Hepatocyte (in vitro differentiated cells): ENCODE measurements around the gene FAM240A. TPM values are rescaled to one million over a fixed set of nuclear protein-coding genes. Genes with fewer than 3 reads are reported as not detected.

Source experiments
- DNase-seq: peaks from one replicate; pipeline ENCODE4 v3.0.0-alpha.2; 2016; ENCODE audit warnings: low spot score
- H2AFZ ChIP-seq: fragments of 200-600 bp; sonication (generic); 2 replicates; pipeline ENCODE4 v1.6.0; 2016; ENCODE audit warnings: antibody characterized with exemption, mild to moderate bottlenecking
- H3K27ac ChIP-seq: fragments of 200-600 bp; sonication (generic); 2 replicates; pipeline ENCODE4 v1.5.1; 2016; ENCODE audit warnings: mild to moderate bottlenecking
- H3K27me3 ChIP-seq: fragments of 200-600 bp; sonication (generic); 2 replicates; pipeline ENCODE4 v1.6.1; 2016
- H3K36me3 ChIP-seq: fragments of 200-600 bp; sonication (generic); replicated peaks from 2 replicates; pipeline ENCODE4 v1.5.1; 2016; ENCODE audit warnings: low read depth; ENCODE audit not compliant: insufficient read depth
- H3K4me1 ChIP-seq: fragments of 200-600 bp; sonication (generic); 2 replicates; pipeline ENCODE4 v1.5.1; 2016; ENCODE audit warnings: mild to moderate bottlenecking, moderate library complexity; ENCODE audit not compliant: insufficient read depth
- H3K4me2 ChIP-seq: fragments of 200-600 bp; sonication (generic); 2 replicates; pipeline ENCODE4 v1.6.0; 2016
- H3K4me3 ChIP-seq: fragments of 200-600 bp; sonication (generic); 2 replicates; pipeline ENCODE4 v1.5.1; 2016; ENCODE audit warnings: mild to moderate bottlenecking
- H3K79me2 ChIP-seq: fragments of 200-600 bp; sonication (generic); 2 replicates; pipeline ENCODE4 v1.6.0; 2017; ENCODE audit warnings: mild to moderate bottlenecking
- H3K9me2 ChIP-seq: fragments of 200-600 bp; sonication (generic); replicated peaks from 2 replicates; pipeline ENCODE4 v1.6.0; 2017; ENCODE audit warnings: mild to moderate bottlenecking; ENCODE audit not compliant: insufficient read depth
- H3K9me3 ChIP-seq: fragments of 200-600 bp; sonication (generic); 2 replicates; pipeline ENCODE4 v1.5.1; 2016; ENCODE audit warnings: low read depth, mild to moderate bottlenecking
- H4K20me1 ChIP-seq: fragments of 200-600 bp; sonication (generic); 2 replicates; pipeline ENCODE4 v1.6.0; 2016; ENCODE audit warnings: mild to moderate bottlenecking; ENCODE audit not compliant: insufficient read depth, poor library complexity, severe bottlenecking
- EZH2 ChIP-seq: fragments of 200-600 bp; sonication (generic); IDR thresholded peaks from 2 replicates; pipeline ENCODE4 v1.6.1; 2016; ENCODE audit warnings: antibody characterized with exemption, mild to moderate bottlenecking, borderline replicate concordance
- EZH2phosphoT487 ChIP-seq: fragments of 200-600 bp; sonication (generic); IDR thresholded peaks from one replicate; pipeline ENCODE4 v1.6.1; 2018; ENCODE audit warnings: antibody characterized with exemption, mild to moderate bottlenecking, low read depth, moderate library complexity; ENCODE audit not compliant: unreplicated experiment, severe bottlenecking
- WGBS: methylation state at CpG from one replicate; pipeline ENCODE4 v1.1.6; 2016; ENCODE audit warnings: low lambda C conversion rate; ENCODE audit errors: missing lambda C conversion rate; 5-methylcytosine and 5-hydroxymethylcytosine counted together
- polyA plus RNA-seq: library from polyadenylated mRNA; unstranded; fragments of >200 nt; fragmentation: Nextera tagmentation; extraction: Ambion mirVana; gene quantifications from 2 replicates; pipeline ENCODE4 v1.2.1, GENCODE V29; 2016
- total RNA-seq: library from RNA; depleted of rRNA; stranded (reverse); fragments of >200 nt; gene quantifications from 2 replicates; pipeline ENCODE4 v1.2.3, GENCODE V29; 2014
- TF ChIP-seq, protein P1 (sequence below): fragments of 200-600 bp; sonication (generic); IDR thresholded peaks from 2 replicates; pipeline ENCODE4 v1.5.1; 2016; ENCODE audit warnings: antibody characterized with exemption, mild to moderate bottlenecking; ENCODE audit not compliant: poor library complexity

Gene FAM240A
- total and polyA plus RNA-seq, 2 experiments from 2014 or later, result not detected

DNA sequence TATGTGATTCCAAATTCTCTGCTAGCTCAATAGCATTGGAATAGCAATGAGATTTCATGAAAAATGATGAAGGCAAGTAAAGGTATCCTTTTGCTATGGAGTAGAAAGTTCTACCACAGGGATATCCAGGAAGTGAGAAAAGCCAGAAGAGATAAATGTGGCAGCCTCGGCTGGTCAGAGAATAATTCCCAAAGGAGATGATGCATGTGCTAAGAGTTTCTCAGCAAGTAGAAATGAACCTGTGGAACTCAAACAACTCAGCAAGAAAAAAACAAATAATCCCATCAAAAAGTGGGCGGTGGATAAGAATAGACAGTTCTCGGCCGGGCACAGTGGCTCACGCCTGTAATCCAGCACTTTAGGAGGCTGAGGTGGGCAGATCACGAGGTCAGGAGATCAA lies 42.9 kb downstream of the FAM240A start:
- Histone ChIP-seq H3K27me3 (no peaks in the 10 kb centered on the region), H3K36me3 (no peaks in the 10 kb centered on the region), H3K4me1 (no peaks in the 10 kb centered on the region), H2AFZ (no peak overlapping the region), H4K20me1 (no peaks in the 10 kb centered on the region), H3K9me3 (no peaks in the 10 kb centered on the region), H3K27ac (no peak overlapping the region), H3K4me3 (no peak overlapping the region), H3K9me2 (no peaks in the 10 kb centered on the region), H3K79me2 (no peaks in the 10 kb centered on the region), H3K4me2 (no peak overlapping the region)
- WGBS, result 86% methylated on average over 6 of the region's 6 CpGs
- TF ChIP-seq, protein P1, sequence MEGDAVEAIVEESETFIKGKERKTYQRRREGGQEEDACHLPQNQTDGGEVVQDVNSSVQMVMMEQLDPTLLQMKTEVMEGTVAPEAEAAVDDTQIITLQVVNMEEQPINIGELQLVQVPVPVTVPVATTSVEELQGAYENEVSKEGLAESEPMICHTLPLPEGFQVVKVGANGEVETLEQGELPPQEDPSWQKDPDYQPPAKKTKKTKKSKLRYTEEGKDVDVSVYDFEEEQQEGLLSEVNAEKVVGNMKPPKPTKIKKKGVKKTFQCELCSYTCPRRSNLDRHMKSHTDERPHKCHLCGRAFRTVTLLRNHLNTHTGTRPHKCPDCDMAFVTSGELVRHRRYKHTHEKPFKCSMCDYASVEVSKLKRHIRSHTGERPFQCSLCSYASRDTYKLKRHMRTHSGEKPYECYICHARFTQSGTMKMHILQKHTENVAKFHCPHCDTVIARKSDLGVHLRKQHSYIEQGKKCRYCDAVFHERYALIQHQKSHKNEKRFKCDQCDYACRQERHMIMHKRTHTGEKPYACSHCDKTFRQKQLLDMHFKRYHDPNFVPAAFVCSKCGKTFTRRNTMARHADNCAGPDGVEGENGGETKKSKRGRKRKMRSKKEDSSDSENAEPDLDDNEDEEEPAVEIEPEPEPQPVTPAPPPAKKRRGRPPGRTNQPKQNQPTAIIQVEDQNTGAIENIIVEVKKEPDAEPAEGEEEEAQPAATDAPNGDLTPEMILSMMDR, result no peak
- DNase-seq, result no peak

DNA sequence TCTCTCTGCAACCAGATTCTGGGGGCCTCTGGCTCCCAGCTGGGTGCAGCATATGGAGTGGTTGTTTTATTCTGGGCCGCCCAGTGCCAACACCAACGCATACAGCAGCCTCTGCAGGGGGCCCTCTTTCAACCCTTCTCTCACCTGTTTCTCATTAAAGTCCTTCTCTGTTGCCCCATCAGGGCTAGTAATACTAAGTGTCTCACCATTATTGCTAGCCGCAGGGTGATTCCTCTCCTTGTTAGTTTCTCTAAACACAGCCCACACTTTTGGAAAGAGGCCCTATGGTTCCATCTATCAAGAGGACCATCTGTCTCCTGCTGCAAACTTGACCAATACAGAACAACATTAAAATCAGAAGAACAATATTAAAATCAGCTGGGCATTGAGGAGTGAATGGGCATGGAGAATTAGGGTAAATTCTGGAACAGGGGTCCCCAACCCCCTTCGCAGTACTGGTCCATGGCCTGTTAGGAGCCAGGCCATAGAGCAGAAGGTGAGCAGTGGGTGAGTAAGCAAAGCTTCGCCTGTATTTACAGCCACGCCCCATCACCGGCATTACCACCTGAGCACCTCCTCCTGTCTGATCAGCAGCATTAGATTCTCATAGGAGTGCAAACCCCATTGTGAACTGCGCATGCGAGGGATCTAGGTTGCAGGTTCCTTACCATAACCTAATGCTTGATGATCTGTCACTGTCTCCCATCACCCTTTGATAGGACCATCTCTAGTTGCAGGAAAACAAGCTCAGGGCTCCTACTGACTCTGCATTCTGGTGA lies 44.6 kb downstream of the FAM240A start:
- Histone ChIP-seq H3K27ac (no peak overlapping the region), H3K27me3 (no peaks in the 10 kb centered on the region), H4K20me1 (no peaks in the 10 kb centered on the region), H3K9me2 (no peaks in the 10 kb centered on the region), H3K9me3 (no peaks in the 10 kb centered on the region), H3K4me2 (no peak overlapping the region), H2AFZ (no peak overlapping the region), H3K79me2 (no peaks in the 10 kb centered on the region), H3K4me1 (no peaks in the 10 kb centered on the region), H3K4me3 (no peak overlapping the region), H3K36me3 (no peaks in the 10 kb centered on the region)
- TF ChIP-seq EZH2phosphoT487, result no peak
- TF ChIP-seq EZH2, result no peak
- TF ChIP-seq, protein P1, result no peak
- WGBS, result 79% methylated on average over 9 of the region's 9 CpGs
- DNase-seq, result no peak

DNA sequence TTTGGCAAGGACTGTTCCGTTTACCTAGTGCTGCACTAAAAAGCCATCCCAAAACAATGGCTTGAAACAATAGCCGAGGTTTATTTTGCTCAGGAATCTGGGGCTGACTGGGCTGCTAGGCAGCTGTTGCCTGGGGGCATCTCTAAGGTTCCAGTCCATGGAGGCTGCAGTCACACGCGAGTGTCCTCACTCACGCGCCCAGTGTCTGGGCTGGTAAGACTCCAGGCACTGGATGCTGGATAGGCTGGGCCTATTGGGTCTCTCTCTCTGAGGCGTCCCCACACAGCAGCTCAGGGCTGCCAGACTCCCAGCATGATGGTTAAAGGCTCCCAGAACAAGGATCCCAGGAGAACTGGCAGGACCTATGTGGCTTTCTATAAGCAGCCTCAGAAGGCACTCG lies 47.0 kb downstream of the FAM240A start:
- peak overlapping the region; percentile 51 for H3K27ac ChIP-seq
- no peaks in the 10 kb centered on the region for H3K9me3 ChIP-seq
- peaks cover 17% of the 10 kb centered on the region for H3K4me1 ChIP-seq
- H3K4me3 ChIP-seq, result no peak overlapping the region
- no peaks in the 10 kb centered on the region for H3K36me3 ChIP-seq
- no peak overlapping the region for H3K4me2 ChIP-seq
- WGBS, result 58% methylated on average over 8 of the region's 8 CpGs
- DNase-seq, result no peak
- TF ChIP-seq, protein P1, result no peak
- TF ChIP-seq EZH2 (no peak), EZH2phosphoT487 (no peak)
- no peaks in the 10 kb centered on the region for H3K79me2 ChIP-seq
- no peaks in the 10 kb centered on the region for H3K27me3 ChIP-seq
- no peaks in the 10 kb centered on the region for H3K9me2 ChIP-seq
- no peak overlapping the region for H2AFZ ChIP-seq
- H4K20me1 ChIP-seq, result no peaks in the 10 kb centered on the region
